HuH-7.5 (cell line): ENCODE results near the gene BLOC1S5.
A peak's percentile ranks its signal among the peaks of the same experiment; 100 is the strongest.
"Not testable (repeated sequence)": the region's sequence is repeated elsewhere in the genome, so short reads cannot be mapped to it uniquely, and the experiment has no call there.

Experiments
- DNase-seq: peaks from one replicate; pipeline ENCODE4 v3.0.0; 2011; ENCODE audit warnings: low spot score

The BLOC1S5 gene

GRCh38 chr6:7992002-7992815 is 72.0 kb downstream of the BLOC1S5 start:
- peak; percentile 45 for DNase-seq

GRCh38 chr6:7991536-7991935 is 72.7 kb downstream of the BLOC1S5 start:
- DNase-seq, result no peak

- DNase-seq, result no peak
Observed at GRCh38 chr6:7986219-7986618, 78.0 kb downstream of the BLOC1S5 start.

GRCh38 chr6:7983967-7984366 is 80.2 kb downstream of the BLOC1S5 start:
- not testable (repeated sequence) for DNase-seq

GRCh38 chr6:7979831-7980230 is 84.4 kb downstream of the BLOC1S5 start:
- no peak for DNase-seq

GRCh38 chr6:7978736-7979135 is 85.5 kb downstream of the BLOC1S5 start:
- no peak for DNase-seq

- DNase-seq, result no peak
Observed at GRCh38 chr6:7976485-7977056, 87.6 kb downstream of the BLOC1S5 start.

- DNase-seq, result no peak
Observed at GRCh38 chr6:7975764-7976146, 88.4 kb downstream of the BLOC1S5 start.

- peak; percentile 52 for DNase-seq
Observed at GRCh38 chr6:7974938-7975763, 89.0 kb downstream of the BLOC1S5 start.

GRCh38 chr6:7974565-7974937 is 89.6 kb downstream of the BLOC1S5 start:
- DNase-seq, result no peak

- no peak for DNase-seq
Observed at GRCh38 chr6:7973584-7973983, 90.6 kb downstream of the BLOC1S5 start.

- no peak for DNase-seq
Observed at GRCh38 chr6:7971499-7971898, 92.7 kb downstream of the BLOC1S5 start.

- no peak for DNase-seq
Observed at GRCh38 chr6:7970616-7971015, 93.6 kb downstream of the BLOC1S5 start.
